PC-9 (cell line): Measurements from ENCODE around the gene REEP6. TPM values are rescaled to one million over a fixed set of nuclear protein-coding genes. Genes with fewer than 3 reads are reported as not detected.

Experiments
- BruUV-seq: library from RNA; stranded (reverse); fragments of 400-500 nt; replicated peaks from 2 replicates; lab custom pipeline; 2021; lab: Mats Ljungman, UMichigan
- CTCF ChIA-PET: fragments of 300-600 bp; sonication (Branson Sonifier 250); formaldehyde crosslinking; loops from one replicate; lab custom pipeline; 2022; ENCODE audit warnings: antibody characterized with exemption; lab: Charles Lee
- POLR2A ChIA-PET: fragments of 300-600 bp; sonication (Branson Sonifier 250); formaldehyde crosslinking; loops from one replicate; lab custom pipeline; 2022; ENCODE audit warnings: antibody characterized with exemption; ENCODE audit not compliant: unreplicated experiment; lab: Charles Lee
- DNase-seq, 2 experiments: peaks; one replicate each; pipeline versions ENCODE4 v3.0.0 to v3.0.0-alpha.2; 2015 to 2022; ENCODE audit warnings: mixed read lengths in 1 of 2
- H2AFZ ChIP-seq: fragments of 200-600 bp; sonication (generic); 2 replicates; pipeline ENCODE4 v1.8.1; 2017; ENCODE audit warnings: antibody characterized with exemption
- H3F3A ChIP-seq: fragments of 200-600 bp; sonication (generic); 2 replicates; pipeline ENCODE4 v1.8.1; 2017; ENCODE audit warnings: antibody characterized with exemption, mild to moderate bottlenecking, low read depth; ENCODE audit not compliant: insufficient read depth
- H3K27ac ChIP-seq: fragments of 200-600 bp; sonication (generic); 2 replicates; pipeline ENCODE4 v1.6.1; 2016; ENCODE audit warnings: mixed run types
- H3K27me3 ChIP-seq: fragments of 200-600 bp; sonication (generic); 2 replicates; pipeline ENCODE4 v1.6.1; 2016; ENCODE audit warnings: low read depth, mixed run types; ENCODE audit not compliant: insufficient read depth
- H3K36me3 ChIP-seq: fragments of 200-600 bp; sonication (generic); 2 replicates; pipeline ENCODE4 v1.6.1; 2016; ENCODE audit warnings: low read depth, mixed run types
- H3K4me1 ChIP-seq: fragments of 200-600 bp; sonication (generic); replicated peaks from 2 replicates; pipeline ENCODE4 v1.6.1; 2016; ENCODE audit warnings: mixed run types; ENCODE audit not compliant: insufficient read depth
- H3K4me2 ChIP-seq: fragments of 200-600 bp; sonication (generic); 2 replicates; pipeline ENCODE4 v1.6.1; 2017; ENCODE audit warnings: mixed run types
- H3K4me3 ChIP-seq: fragments of 200-600 bp; sonication (generic); 2 replicates; pipeline ENCODE4 v1.6.1; 2016; ENCODE audit warnings: mixed run types
- H3K79me2 ChIP-seq: fragments of 200-600 bp; sonication (generic); 2 replicates; pipeline ENCODE4 v1.6.1; 2017; ENCODE audit warnings: low read depth, mixed run types
- H3K9me2 ChIP-seq: fragments of 200-600 bp; sonication (generic); 2 replicates; pipeline ENCODE4 v1.8.1; 2017; ENCODE audit warnings: mild to moderate bottlenecking; ENCODE audit not compliant: insufficient read depth
- H3K9me3 ChIP-seq: fragments of 200-600 bp; sonication (generic); 2 replicates; pipeline ENCODE4 v1.8.1; 2016; ENCODE audit warnings: low read depth; ENCODE audit not compliant: insufficient read depth
- H4K20me1 ChIP-seq: fragments of 200-600 bp; sonication (generic); 2 replicates; pipeline ENCODE4 v1.8.1; 2017; ENCODE audit not compliant: insufficient read depth
- CTCF ChIP-seq: fragments of 200-600 bp; sonication (generic); conservative IDR thresholded peaks from 2 replicates; pipeline ENCODE4 v1.6.1; 2017; ENCODE audit warnings: mixed run types, antibody characterized with exemption, mild to moderate bottlenecking, moderate library complexity
- EZH2 ChIP-seq: fragments of 200-600 bp; sonication (generic); IDR thresholded peaks from 2 replicates; pipeline ENCODE4 v1.8.0; 2017; ENCODE audit warnings: antibody characterized with exemption, low read depth
- intact Hi-C: fragments of 100-400 bp; cut with micrococcal nuclease; formaldehyde crosslinking; loops from one replicate; pipeline ENCODE4 v1.10.0; 2022; ENCODE audit not compliant: unreplicated experiment
- total RNA-seq: library from RNA; stranded (reverse); gene quantifications from 2 replicates; pipeline ENCODE4 v1.2.3, GENCODE V29; 2021

The REEP6 gene
- total RNA-seq, 1 experiment from 2014 or later = 39.5 TPM

GRCh38 chr19:1501200-1501595, 10.2 kb downstream of the REEP6 start:
- ChIA-PET CTCF (no interaction called here), POLR2A (interaction anchor here (0.7 kb wide), 1 partner anchor 11 kb away, joined by 13 read pairs; no protein-coding TSS in a partner anchor)
- Histone ChIP-seq H3K27ac (no peak overlapping the region), H2AFZ (no peak overlapping the region), H3K4me1 (no peaks in the 10 kb centered on the region), H3K4me3 (no peak overlapping the region), H3K9me2 (no peaks in the 10 kb centered on the region), H3K36me3 (no peaks in the 10 kb centered on the region), H3K9me3 (no peaks in the 10 kb centered on the region), H3K27me3 (no peaks in the 10 kb centered on the region), H3F3A (no peaks in the 10 kb centered on the region), H3K79me2 (no peaks in the 10 kb centered on the region), H4K20me1 (no peaks in the 10 kb centered on the region), H3K4me2 (0 out of 2 replicates have a peak overlapping the region, but pooled peaks have one; percentile 31)
- peak; percentile 35 to 65 for DNase-seq
- TF ChIP-seq EZH2 (no peak), CTCF (no peak)
- BruUV-seq = no TSS peak
- intact Hi-C loops = no loop called here

- Histone ChIP-seq H3K27ac (no peak overlapping the region), H3K36me3 (no peaks in the 10 kb centered on the region), H3K27me3 (no peaks in the 10 kb centered on the region), H3K4me3 (no peak overlapping the region), H3K4me2 (no peak overlapping the region), H3K4me1 (no peaks in the 10 kb centered on the region), H3K9me3 (no peaks in the 10 kb centered on the region), H2AFZ (no peak overlapping the region), H4K20me1 (no peaks in the 10 kb centered on the region), H3K79me2 (no peaks in the 10 kb centered on the region), H3K9me2 (no peaks in the 10 kb centered on the region), H3F3A (no peaks in the 10 kb centered on the region)
- intact Hi-C loops = no loop called here
- DNase-seq = no peak
- TF ChIP-seq EZH2 (no peak), CTCF (no peak)
- CTCF ChIA-PET = no interaction called here
- no TSS peak for BruUV-seq
- POLR2A ChIA-PET = no interaction called here
Measured at GRCh38 chr19:1502433-1503088, 11.6 kb downstream of the REEP6 start.

- ChIA-PET POLR2A (no interaction called here), CTCF (no interaction called here)
- Histone ChIP-seq H3K4me3 (no peak overlapping the region), H3K36me3 (no peaks in the 10 kb centered on the region), H3K4me2 (peak overlapping the region; percentile 47), H3K27ac (no peak overlapping the region), H3K79me2 (no peaks in the 10 kb centered on the region), H3K27me3 (no peaks in the 10 kb centered on the region), H4K20me1 (no peaks in the 10 kb centered on the region), H3K9me2 (no peaks in the 10 kb centered on the region), H3K4me1 (no peaks in the 10 kb centered on the region), H3K9me3 (no peaks in the 10 kb centered on the region), H3F3A (no peaks in the 10 kb centered on the region; the same call in 1 of the 2 replicates), H2AFZ (no peak overlapping the region)
- TF ChIP-seq CTCF (peak; percentile 77), EZH2 (no peak)
- DNase-seq = peak in 1 of 2 experiments; percentile 33
- BruUV-seq = no TSS peak
- intact Hi-C loops = no loop called here
Measured at GRCh38 chr19:1503089-1503924, 12.3 kb downstream of the REEP6 start.
